HCT116 (cell line): Measurements from ENCODE around the gene HMG20A. TPM values are rescaled to one million over a fixed set of nuclear protein-coding genes. Genes with fewer than 3 reads are reported as not detected.

ENCODE experiments used
- ATAC-seq: fragments of 200-7000 bp; cut with Tn5 transposase; 2 replicates; pipeline ENCODE4 v1.9.1; 2020; ENCODE audit warnings: mild to moderate bottlenecking, moderate library complexity
- Bru-seq: library from RNA; stranded (reverse); fragments of 400-500 nt; gene quantifications from one replicate; lab custom pipeline; 2021; lab: Mats Ljungman, UMichigan
- BruChase-seq, 2 experiments: library from RNA; stranded (reverse); fragments of 400-500 nt; gene quantifications; one replicate each; lab custom pipeline; 2021; lab: Mats Ljungman, UMichigan
- BruUV-seq: library from RNA; stranded (reverse); fragments of 400-500 nt; replicated peaks from 2 replicates; lab custom pipeline; 2021; lab: Mats Ljungman, UMichigan
- CTCF ChIA-PET: fragments of 300-600 bp; sonication (Branson Sonifier 250); formaldehyde crosslinking; loops from one replicate; lab custom pipeline; 2021; ENCODE audit warnings: antibody characterized with exemption; lab: Charles Lee
- POLR2A ChIA-PET: fragments of 300-600, 350-600 bp; sonication (Branson Sonifier 250); formaldehyde crosslinking; loops from one replicate; lab custom pipeline; 2021; ENCODE audit warnings: antibody characterized with exemption; lab: Charles Lee
- RAD21 ChIA-PET, 2 experiments: fragments of 300-600 bp; sonication (Branson Sonifier 250); formaldehyde crosslinking; loops; one replicate each; lab custom pipeline; 2023; ENCODE audit warnings: low total read pairs in 2 of 2; ENCODE audit not compliant: uncharacterized antibody in 2 of 2, unreplicated experiment in 2 of 2, low non-redundant PET in 1 of 2; lab: Charles Lee
- DNase-seq: peaks from one replicate; pipeline ENCODE4 v3.0.0-alpha.2; 2010; ENCODE audit warnings: low read depth, low spot score
- H2AFZ ChIP-seq: fragments of 200-600 bp; shearing (Covaris generic), sonication (generic); 2 replicates; pipeline ENCODE4 v1.6.1; 2017; ENCODE audit warnings: low read depth, mixed run types, mixed read lengths, antibody characterized with exemption, low read length; ENCODE audit not compliant: poor library complexity, severe bottlenecking
- H3K27ac ChIP-seq: 2 replicates; pipeline ENCODE4 v1.5.1; 2012; ENCODE audit warnings: low read depth, low read length
- H3K27me3 ChIP-seq: fragments of 200-600 bp; sonication (generic); 2 replicates; pipeline ENCODE4 v1.6.1; 2016; ENCODE audit warnings: mixed run types, low read length, mixed read lengths; ENCODE audit not compliant: insufficient read depth
- H3K36me3 ChIP-seq, 2 experiments: fragments of 200-500 bp in 1 of 2; fragments of 200-600 bp in 1 of 2; sonication (Bioruptor generic) in 1 of 2; sonication (generic) in 1 of 2; 2 replicates each; pipeline versions ENCODE4 v1.5.1 to v1.6.1; 2014 to 2016; ENCODE audit warnings: low read length in 2 of 2, inconsistent platforms in 1 of 2, mixed read lengths in 1 of 2, mixed run types in 1 of 2; ENCODE audit not compliant: insufficient read depth in 2 of 2, control insufficient read depth in 1 of 2
- H3K4me1 ChIP-seq, 2 experiments: fragments of 200-600 bp in 1 of 2; sonication (generic) in 1 of 2; 2 replicates each; pipeline versions ENCODE4 v1.5.1 to v1.6.1; 2012 to 2017; ENCODE audit warnings: low read length in 2 of 2, inconsistent platforms in 1 of 2, mild to moderate bottlenecking in 1 of 2, mixed read lengths in 1 of 2, mixed run types in 1 of 2, moderate library complexity in 1 of 2; ENCODE audit not compliant: insufficient read depth in 2 of 2, control insufficient read depth in 1 of 2
- H3K4me2 ChIP-seq: fragments of 200-600 bp; sonication (generic); 2 replicates; pipeline ENCODE4 v1.6.1; 2017; ENCODE audit warnings: mixed run types, low read length, mixed read lengths
- H3K4me3 ChIP-seq, 2 experiments: fragments of 200-600 bp in 1 of 2; sonication (generic) in 1 of 2; replicated peaks in 1 of 2; 2 replicates each; pipeline ENCODE4 v1.5.1; 2011 to 2016; ENCODE audit warnings: low read length in 2 of 2, control low read depth in 1 of 2, low read depth in 1 of 2, mild to moderate bottlenecking in 1 of 2, mixed read lengths in 1 of 2, mixed run types in 1 of 2
- H3K79me2 ChIP-seq: fragments of 200-600 bp; sonication (generic); 2 replicates; pipeline ENCODE4 v1.6.1; 2017; ENCODE audit warnings: mild to moderate bottlenecking, mixed run types, low read length, moderate library complexity, mixed read lengths; ENCODE audit not compliant: insufficient read depth
- H3K9ac ChIP-seq: fragments of 200-600 bp; sonication (generic); 2 replicates; pipeline ENCODE4 v1.6.1; 2016; ENCODE audit warnings: low read length, mixed read lengths
- H3K9me2 ChIP-seq: fragments of 200-600 bp; sonication (generic), shearing (Covaris generic); 2 replicates; pipeline ENCODE4 v1.6.1; 2017; ENCODE audit warnings: mixed run types, mild to moderate bottlenecking, moderate library complexity; ENCODE audit not compliant: insufficient read depth
- H3K9me3 ChIP-seq, 2 experiments: fragments of 200-500 bp in 1 of 2; fragments of 200-600 bp in 1 of 2; sonication (Bioruptor generic) in 1 of 2; sonication (generic) in 1 of 2; 2 replicates each; pipeline ENCODE4 v1.6.1; 2014 to 2017; ENCODE audit warnings: low read length in 2 of 2, mixed read lengths in 2 of 2, inconsistent platforms in 1 of 2, low read depth in 1 of 2, mild to moderate bottlenecking in 1 of 2, mixed run types in 1 of 2, moderate library complexity in 1 of 2; ENCODE audit not compliant: control insufficient read depth in 1 of 2, insufficient read depth in 1 of 2
- H4K20me1 ChIP-seq: fragments of 200-600 bp; sonication (generic), shearing (Covaris generic); 2 replicates; pipeline ENCODE4 v1.6.1; 2017; ENCODE audit warnings: mixed run types, mild to moderate bottlenecking, moderate library complexity; ENCODE audit not compliant: insufficient read depth
- CBX3 ChIP-seq: IDR thresholded peaks from 2 replicates; pipeline ENCODE4 v1.6.1; 2012; ENCODE audit warnings: low read depth
- CEBPB ChIP-seq: IDR thresholded peaks from 2 replicates; pipeline ENCODE4 v1.6.1; 2012; ENCODE audit warnings: low read depth
- CTCF ChIP-seq, 3 experiments: fragments of 200-600 bp in 1 of 3; sonication (generic) in 1 of 3; IDR thresholded peaks in 2 of 3; conservative IDR thresholded peaks in 1 of 3; 2 replicates each; pipeline ENCODE4 v1.5.1; 2012 to 2017; ENCODE audit warnings: low read depth in 2 of 3, low read length in 2 of 3, antibody characterized with exemption in 1 of 3, borderline replicate concordance in 1 of 3, control low read depth in 1 of 3, mild to moderate bottlenecking in 1 of 3, mixed read lengths in 1 of 3, mixed run types in 1 of 3, moderate library complexity in 1 of 3; ENCODE audit not compliant: insufficient read depth in 1 of 3
- ELF1 ChIP-seq: IDR thresholded peaks from 2 replicates; pipeline ENCODE4 v1.6.1; 2012; ENCODE audit warnings: low read depth, borderline replicate concordance
- EZH2 ChIP-seq: fragments of 200-600 bp; sonication (generic); IDR thresholded peaks from 2 replicates; pipeline ENCODE4 v1.6.1; 2017; ENCODE audit warnings: antibody characterized with exemption, mixed run types
- EZH2phosphoT487 ChIP-seq: fragments of 200-600 bp; IDR thresholded peaks from 2 replicates; pipeline ENCODE4 v1.6.1; 2018; ENCODE audit warnings: antibody characterized with exemption, borderline replicate concordance
- JUND ChIP-seq: IDR thresholded peaks from 2 replicates; pipeline ENCODE4 v1.6.1; 2012
- MAX ChIP-seq: IDR thresholded peaks from 2 replicates; pipeline ENCODE4 v1.6.1; 2012
- POLR2A ChIP-seq: IDR thresholded peaks from 2 replicates; pipeline ENCODE4 v1.7.0; 2011; ENCODE audit warnings: borderline replicate concordance; ENCODE audit not compliant: insufficient read depth, insufficient read length; ENCODE audit errors: extremely low read depth
- POLR2AphosphoS5 ChIP-seq: IDR thresholded peaks from 2 replicates; pipeline ENCODE4 v1.6.1; 2011; ENCODE audit warnings: mild to moderate bottlenecking, low read depth, low read length, moderate library complexity
- RAD21 ChIP-seq: IDR thresholded peaks from 2 replicates; pipeline ENCODE4 v1.6.1; 2012; ENCODE audit warnings: low read depth, mild to moderate bottlenecking
- SIN3A ChIP-seq: IDR thresholded peaks from 2 replicates; pipeline ENCODE4 v1.6.1; 2012; ENCODE audit warnings: low read depth
- SP1 ChIP-seq: IDR thresholded peaks from 2 replicates; pipeline ENCODE4 v1.6.1; 2012; ENCODE audit warnings: low read depth
- SRF ChIP-seq: IDR thresholded peaks from 2 replicates; pipeline ENCODE4 v1.6.1; 2012; ENCODE audit warnings: low read depth
- TCF7L2 ChIP-seq: IDR thresholded peaks from 2 replicates; pipeline ENCODE4 v1.7.0; 2011; ENCODE audit warnings: borderline replicate concordance, inconsistent platforms; ENCODE audit not compliant: insufficient read depth, insufficient read length; ENCODE audit errors: extremely low read depth
- YY1 ChIP-seq: IDR thresholded peaks from 2 replicates; pipeline ENCODE4 v1.6.1; 2011; ENCODE audit warnings: low read length, low read depth, moderate library complexity, mild to moderate bottlenecking; ENCODE audit not compliant: insufficient replicate concordance; ENCODE audit errors: extremely low read depth
- ZBTB33 ChIP-seq: IDR thresholded peaks from 2 replicates; pipeline ENCODE4 v1.6.1; 2011; ENCODE audit warnings: mild to moderate bottlenecking, low read length, moderate library complexity; ENCODE audit not compliant: insufficient replicate concordance; ENCODE audit errors: extremely low read depth
- ZFX ChIP-seq: fragments of 450-650 bp; IDR thresholded peaks from 2 replicates; pipeline ENCODE4 v1.6.1; 2017
- ZNF274 ChIP-seq: fragments of 200-500 bp; sonication (Bioruptor generic); IDR thresholded peaks from 2 replicates; pipeline ENCODE4 v1.6.1; 2014; ENCODE audit warnings: mild to moderate bottlenecking, low read depth, low read length, inconsistent platforms
- intact Hi-C: fragments of 100-400 bp; cut with micrococcal nuclease; formaldehyde crosslinking; loops from 2 replicates; pipeline ENCODE4 v1.10.0; 2022
- long read RNA-seq: library from polyadenylated mRNA; unstranded; transcript quantifications from one replicate; pipeline ENCODE4 v2.0.0, GENCODE V29; 2021; ENCODE audit not compliant: unreplicated experiment
- polyA plus RNA-seq: library from polyadenylated mRNA; unstranded; fragments of >200 nt; gene quantifications from 2 replicates; pipeline ENCODE4 v1.2.1, GENCODE V29; 2012; ENCODE audit warnings: missing spikeins
- total RNA-seq: library from RNA; stranded (reverse); gene quantifications from one replicate; pipeline ENCODE4 v1.2.1, GENCODE V29; 2021; ENCODE audit not compliant: unreplicated experiment

The HMG20A gene
- 37.7 TPM for total RNA-seq
- polyA plus RNA-seq: 18.9 and 21.1 TPM in 2 replicates
- Bru-seq, nascent RNA: percentile 86 among the genes with signal in this experiment
- percentile 74 among the genes with signal in this experiment for BruChase-seq, experiment 1, labeled RNA remaining after a 6-hour chase
- BruChase-seq, experiment 2, labeled RNA remaining after a 2-hour chase: percentile 84 among the genes with signal in this experiment
- long read RNA-seq, full-length matches to known transcripts: 47 of 55 reads
- long read RNA-seq, partial matches to known transcripts: 6 of 55 reads
- long read RNA-seq, other reads (novel, unspliced or antisense): 2 of 55 reads

- DNase-seq: peak; percentile 86
- peaks cover 75% of the 10 kb centered on the region for H3K79me2 ChIP-seq
- ChIA-PET POLR2A (interaction anchor here (0.7 to 0.8 kb wide), 2 partner anchors 122 to 229 kb away, joined by 3 to 4 read pairs; no protein-coding TSS in a partner anchor), RAD21 (no interaction called here), CTCF (no interaction called here)
- peaks cover 16 to 22% of the 10 kb centered on the region in 2 experiments for H3K4me1 ChIP-seq
- no TSS peak for BruUV-seq
- intact Hi-C loops: no loop called here
- peak within 1 kb of the TSS; percentile 47 for H2AFZ ChIP-seq
- peak within 1 kb of the TSS; percentile 89 for H3K27ac ChIP-seq
- peak within 1 kb of the TSS; percentile 73 for H3K9ac ChIP-seq
- peak; percentile 34 for ATAC-seq
- H3K9me2 ChIP-seq: no peaks in the 10 kb centered on the region; the same call in 1 of the 2 replicates
- no peaks in the 10 kb centered on the region for H3K9me3 ChIP-seq
- H3K4me2 ChIP-seq: peak within 1 kb of the TSS; percentile 84
- peak within 1 kb of the TSS; percentile 70 to 73 for H3K4me3 ChIP-seq
- H3K36me3 ChIP-seq: no peaks in the 10 kb centered on the region
- H4K20me1 ChIP-seq: no peaks in the 10 kb centered on the region; the same call in 1 of the 2 replicates
- H3K27me3 ChIP-seq: no peaks in the 10 kb centered on the region
- peak; percentile 31 for TF ChIP-seq SP1
- no peak for TF ChIP-seq TCF7L2
- TF ChIP-seq POLR2AphosphoS5: peak; percentile 83
- TF ChIP-seq EZH2: no peak
- no peak; the same call in 1 of the 2 replicates for TF ChIP-seq MAX
- no peak for TF ChIP-seq SRF
- no peak for TF ChIP-seq EZH2phosphoT487
- TF ChIP-seq ZNF274: no peak
- TF ChIP-seq POLR2A: peak; percentile 51
- no peak for TF ChIP-seq ELF1
- TF ChIP-seq ZBTB33: no peak
- TF ChIP-seq CBX3: no peak
- peak; percentile 59 for TF ChIP-seq ZFX
- no peak for TF ChIP-seq CTCF (IDR thresholded peaks at IDR 0.05 in 2 of 3, conservative IDR thresholded peaks at IDR 0.05 in 1 of 3; ENCODE audit: borderline replicate concordance in 1 of 3, insufficient read depth in 1 of 3, low read depth in 2 of 3, low read length in 2 of 3)
- TF ChIP-seq SIN3A: no peak
- TF ChIP-seq JUND: no peak
- no peak for TF ChIP-seq YY1
- no peak for TF ChIP-seq RAD21
- TF ChIP-seq CEBPB: peak; percentile 93
Measured at GRCh38 chr15:77420610-77421369, at the start of gene HMG20A. Gene HMG20A, plus strand, starts transcription at chr15:77420888. Its CDS starts 37,520 bp downstream, at chr15:77458408.
